Measurements from ENCODE around the gene MGMT. TPM values are rescaled to one million over a fixed set of nuclear protein-coding genes. Genes with fewer than 3 reads are reported as not detected.

MGMT gene
- total RNA-seq, 6 experiments from 2014 or later: 36.5 to 53.4 (median 42.3) TPM

DNA sequence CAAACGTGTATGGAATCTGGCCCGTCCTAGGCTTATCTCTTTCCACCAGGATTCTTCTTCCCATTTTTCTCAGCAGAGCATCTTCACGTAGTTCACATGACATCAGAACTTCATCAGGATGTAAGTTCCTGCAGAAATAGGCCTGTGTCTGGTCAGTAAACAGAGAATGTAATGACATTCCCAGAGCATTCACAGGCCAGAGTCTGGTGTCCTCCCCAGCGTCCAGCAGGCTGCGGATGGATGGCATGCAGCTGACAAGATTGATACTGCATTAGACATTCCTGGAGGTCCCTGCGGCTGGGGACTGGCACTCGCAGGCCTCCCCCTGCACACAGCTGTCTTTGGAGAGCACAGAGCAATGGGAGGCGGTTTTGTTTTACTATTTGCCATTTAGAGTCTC lies 28.7 kb downstream of the MGMT start:
- ATAC-seq (no peak), DNase-seq (no peak)
- Histone ChIP-seq H3K27me3 (no peaks in the 10 kb centered on the region), H3K36me3 (no peaks in the 10 kb centered on the region), H3K4me3 (no peak overlapping the region), H3K9me3 (peaks cover 0 to 9% (median 5%) of the 10 kb centered on the region in 4 donors), H3K27ac (no peak overlapping the region), H3K4me1 (peaks cover 0 to 19% (median 6%) of the 10 kb centered on the region in 4 donors)
- WGBS (ENCODE audit: insufficient coverage, low coverage, low lambda C conversion rate, missing lambda C conversion rate): 82% methylated on average over 5 of the region's 8 CpGs
- no peak for TF ChIP-seq POLR2A (IDR thresholded peaks at IDR 0.05)
- TF ChIP-seq, protein P1, sequence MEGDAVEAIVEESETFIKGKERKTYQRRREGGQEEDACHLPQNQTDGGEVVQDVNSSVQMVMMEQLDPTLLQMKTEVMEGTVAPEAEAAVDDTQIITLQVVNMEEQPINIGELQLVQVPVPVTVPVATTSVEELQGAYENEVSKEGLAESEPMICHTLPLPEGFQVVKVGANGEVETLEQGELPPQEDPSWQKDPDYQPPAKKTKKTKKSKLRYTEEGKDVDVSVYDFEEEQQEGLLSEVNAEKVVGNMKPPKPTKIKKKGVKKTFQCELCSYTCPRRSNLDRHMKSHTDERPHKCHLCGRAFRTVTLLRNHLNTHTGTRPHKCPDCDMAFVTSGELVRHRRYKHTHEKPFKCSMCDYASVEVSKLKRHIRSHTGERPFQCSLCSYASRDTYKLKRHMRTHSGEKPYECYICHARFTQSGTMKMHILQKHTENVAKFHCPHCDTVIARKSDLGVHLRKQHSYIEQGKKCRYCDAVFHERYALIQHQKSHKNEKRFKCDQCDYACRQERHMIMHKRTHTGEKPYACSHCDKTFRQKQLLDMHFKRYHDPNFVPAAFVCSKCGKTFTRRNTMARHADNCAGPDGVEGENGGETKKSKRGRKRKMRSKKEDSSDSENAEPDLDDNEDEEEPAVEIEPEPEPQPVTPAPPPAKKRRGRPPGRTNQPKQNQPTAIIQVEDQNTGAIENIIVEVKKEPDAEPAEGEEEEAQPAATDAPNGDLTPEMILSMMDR (IDR thresholded peaks at IDR 0.05): no peak
- intact Hi-C loops (cut with DNase I): no loop called here

DNA sequence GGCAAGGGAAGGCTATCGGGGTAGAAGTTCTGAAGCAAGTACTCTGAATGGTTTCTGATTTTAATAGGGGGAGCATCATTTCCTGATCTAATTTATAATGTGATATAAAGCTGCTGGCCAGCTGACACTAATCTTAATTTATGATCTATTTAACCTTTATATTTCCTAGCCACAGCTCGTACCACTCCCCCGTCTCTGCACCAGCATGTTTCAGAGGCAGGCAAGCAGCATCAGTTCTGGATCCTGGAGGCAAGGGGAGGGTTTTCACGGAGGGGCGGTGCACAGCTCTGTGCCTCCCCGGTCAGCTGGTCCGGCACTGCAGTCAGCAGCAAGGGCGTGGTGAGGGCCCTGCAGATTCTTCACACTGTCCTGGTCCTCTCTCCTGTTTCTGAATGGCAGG lies 30.0 kb downstream of the MGMT start:
- no peak overlapping the region for H3K27ac ChIP-seq
- no peak for TF ChIP-seq POLR2A (IDR thresholded peaks at IDR 0.05)
- TF ChIP-seq, protein P1 (IDR thresholded peaks at IDR 0.05): no peak
- H3K9me3 ChIP-seq: peaks cover 0 to under 1% (median 0%) of the 10 kb centered on the region in 4 donors
- intact Hi-C loops (cut with DNase I): no loop called here
- H3K36me3 ChIP-seq: no peaks in the 10 kb centered on the region
- no peaks in the 10 kb centered on the region for H3K27me3 ChIP-seq
- peaks cover 0 to 31% (median 14%) of the 10 kb centered on the region in 4 donors for H3K4me1 ChIP-seq
- H3K4me3 ChIP-seq: no peak overlapping the region
- DNase-seq (no peak), ATAC-seq (no peak)
- 90% methylated on average over 6 of the region's 8 CpGs for WGBS (ENCODE audit: insufficient coverage, low coverage, low lambda C conversion rate, missing lambda C conversion rate)

DNA sequence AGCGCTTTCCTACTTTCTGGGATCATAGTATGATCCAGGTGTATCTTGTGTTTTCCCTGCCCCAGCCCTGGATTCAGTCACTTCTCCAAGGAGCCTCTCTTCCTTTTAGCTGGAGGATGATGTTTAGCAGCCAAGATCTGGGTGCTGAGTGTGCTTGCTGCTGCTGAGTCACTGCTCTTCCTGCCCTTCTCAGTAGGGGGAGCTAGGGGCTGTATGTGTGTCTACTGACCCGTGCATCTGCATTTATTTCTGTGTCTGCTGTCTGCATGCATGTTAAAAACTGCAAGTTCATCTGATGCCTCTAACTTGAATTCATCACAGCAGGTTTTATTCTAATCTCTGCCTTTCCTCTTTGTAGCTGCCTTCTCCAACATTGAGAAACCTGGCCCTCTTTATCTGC lies 31.6 kb downstream of the MGMT start:
- 100% methylated on average over 2 of the region's 2 CpGs for WGBS (ENCODE audit: insufficient coverage, low coverage, low lambda C conversion rate, missing lambda C conversion rate)
- H3K27me3 ChIP-seq: no peaks in the 10 kb centered on the region
- no peaks in the 10 kb centered on the region for H3K36me3 ChIP-seq
- H3K4me1 ChIP-seq: peaks cover 0 to 46% (median 18%) of the 10 kb centered on the region in 4 donors
- ATAC-seq (no peak), DNase-seq (no peak)
- no peak for TF ChIP-seq POLR2A (IDR thresholded peaks at IDR 0.05)
- TF ChIP-seq, protein P1 (IDR thresholded peaks at IDR 0.05): peak in 2 of 4 donors; percentile 14
- H3K27ac ChIP-seq: no peak overlapping the region
- intact Hi-C loops (cut with DNase I): no loop called here
- no peaks in the 10 kb centered on the region for H3K9me3 ChIP-seq
- H3K4me3 ChIP-seq: no peak overlapping the region

DNA sequence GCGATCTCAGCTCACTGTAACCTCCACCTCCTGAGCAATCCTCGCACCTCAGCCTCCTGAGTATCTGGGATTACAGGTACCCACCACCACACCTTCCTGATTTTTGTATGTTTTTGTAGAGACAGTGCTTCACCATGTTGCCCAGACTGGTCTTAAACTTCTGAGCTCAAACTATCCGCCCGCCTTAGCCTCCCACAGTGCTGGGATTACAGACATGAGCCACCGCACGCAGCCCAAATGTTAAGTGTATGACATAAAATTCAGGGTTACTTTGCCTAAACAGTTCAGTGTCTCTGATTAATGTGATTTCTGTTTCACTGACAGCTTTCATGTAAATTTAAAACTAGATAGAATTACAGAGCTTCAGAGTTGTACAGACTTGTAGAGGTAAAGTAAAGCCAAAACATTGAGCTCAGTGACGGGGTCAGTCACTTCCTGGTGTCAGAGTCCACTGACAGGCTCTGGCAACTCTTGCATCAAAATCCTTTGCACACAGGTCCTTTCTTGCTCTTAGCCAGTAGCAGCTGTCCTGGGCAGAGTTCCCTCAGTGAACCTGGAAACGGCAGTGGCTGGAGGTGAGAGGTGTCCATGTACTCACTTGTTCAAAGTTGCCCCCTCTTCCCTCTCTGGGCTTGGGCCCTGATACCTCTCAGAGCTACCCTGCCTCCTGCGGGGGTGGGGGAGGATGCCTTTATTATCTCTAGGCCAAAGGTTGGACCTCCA lies 33.7 kb downstream of the MGMT start:
- ATAC-seq (peak; percentile 94 to 96 (median 95)), DNase-seq (peak; percentile 49 to 90 (median 84))
- Histone ChIP-seq H3K4me3 (no peak overlapping the region), H3K27ac (peak overlapping the region; percentile 10 to 73 (median 52)), H3K27me3 (no peaks in the 10 kb centered on the region), H3K4me1 (peaks cover 0 to 43% (median 13%) of the 10 kb centered on the region in 4 donors), H3K9me3 (no peaks in the 10 kb centered on the region), H3K36me3 (no peaks in the 10 kb centered on the region)
- 42% methylated on average over 9 of the region's 9 CpGs for WGBS (ENCODE audit: insufficient coverage, low coverage, low lambda C conversion rate, missing lambda C conversion rate)
- peak; percentile 32 for TF ChIP-seq POLR2A (IDR thresholded peaks at IDR 0.05)
- TF ChIP-seq, protein P1 (IDR thresholded peaks at IDR 0.05): no peak
- intact Hi-C loops (cut with DNase I): no loop called here
